22Rv1 (cell line): ENCODE data around the gene LST1.

Experiments
- CTCF ChIP-seq: fragments of 450-650 bp; IDR thresholded peaks from 2 replicates; pipeline ENCODE4 v1.5.1; 2017; ENCODE audit warnings: mild to moderate bottlenecking
- ZFX ChIP-seq: fragments of 450-650 bp; IDR thresholded peaks from 2 replicates; pipeline ENCODE4 v1.6.1; 2017; ENCODE audit warnings: antibody characterized with exemption, borderline replicate concordance

GRCh38 chr6:31546339-31546957, 39.6 kb upstream of the LST1 start, which contains the start of gene ATP6V1G2:
- TF ChIP-seq CTCF (peak; percentile 95), ZFX (no peak)
